Activated gamma-delta T cell treated with anti-CD3 and anti-CD28 coated beads, Interleukin-2, amount 50 U/mL, for 16 hours (primary cell): ENCODE results near the gene CCDC150.
"Not testable (repeated sequence)": the region's sequence is repeated elsewhere in the genome, so short reads cannot be mapped to it uniquely, and the experiment has no call there.

ENCODE experiments used
- DNase-seq: peaks from one replicate; pipeline ENCODE4 v3.0.0-alpha.2; 2020; ENCODE audit warnings: low read depth

Gene CCDC150

GRCh38 chr2:196712867-196713266, 73.4 kb downstream of the CCDC150 start:
- DNase-seq, result no peak

GRCh38 chr2:196718419-196719109, 79.0 kb downstream of the CCDC150 start:
- no peak for DNase-seq

GRCh38 chr2:196719110-196719872, 79.8 kb downstream of the CCDC150 start:
- no peak for DNase-seq

DNA sequence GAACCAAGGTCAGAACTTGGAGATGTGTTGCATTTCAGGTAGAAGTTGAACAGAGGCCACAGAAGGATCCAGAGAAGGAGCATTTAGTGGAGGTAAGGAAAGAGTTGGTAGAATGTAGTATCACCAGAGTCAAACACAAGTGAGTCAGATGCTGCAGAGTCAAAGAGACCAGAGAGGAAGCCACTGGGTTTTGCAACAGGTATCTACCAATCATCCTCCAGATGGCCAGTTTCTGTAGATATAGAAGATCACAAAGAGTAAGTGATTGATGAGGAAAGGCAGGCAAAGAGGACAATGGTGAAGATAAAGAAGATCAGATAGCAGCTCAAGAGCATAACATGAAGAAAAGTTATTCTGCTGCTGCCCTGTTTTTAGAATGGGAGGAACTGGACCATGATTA, 84.1 kb downstream of the CCDC150 start:
- DNase-seq, result no peak

GRCh38 chr2:196725218-196725617, 85.7 kb downstream of the CCDC150 start:
- DNase-seq, result no peak

DNA sequence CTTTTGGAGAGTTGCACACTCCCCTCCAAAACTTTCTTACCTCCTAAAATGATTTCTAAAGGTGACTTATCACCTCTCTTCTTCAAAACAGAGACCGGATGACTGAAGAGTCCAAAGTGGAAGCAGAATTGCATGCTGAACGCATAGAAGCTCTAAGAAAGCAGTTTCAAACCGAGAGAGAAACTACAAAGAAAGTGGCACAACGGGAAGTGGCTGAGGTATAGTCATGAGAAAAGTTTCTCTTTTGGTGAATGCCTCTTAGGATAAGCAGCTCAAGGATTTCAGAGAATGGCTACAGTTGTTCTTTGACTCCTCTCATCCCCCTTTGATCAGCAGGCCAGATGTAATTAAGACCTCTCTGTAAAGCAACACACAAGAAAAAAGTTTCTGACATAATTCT, 86.4 kb downstream of the CCDC150 start:
- no peak for DNase-seq

GRCh38 chr2:196729418-196729817, 89.9 kb downstream of the CCDC150 start:
- no peak for DNase-seq

DNA sequence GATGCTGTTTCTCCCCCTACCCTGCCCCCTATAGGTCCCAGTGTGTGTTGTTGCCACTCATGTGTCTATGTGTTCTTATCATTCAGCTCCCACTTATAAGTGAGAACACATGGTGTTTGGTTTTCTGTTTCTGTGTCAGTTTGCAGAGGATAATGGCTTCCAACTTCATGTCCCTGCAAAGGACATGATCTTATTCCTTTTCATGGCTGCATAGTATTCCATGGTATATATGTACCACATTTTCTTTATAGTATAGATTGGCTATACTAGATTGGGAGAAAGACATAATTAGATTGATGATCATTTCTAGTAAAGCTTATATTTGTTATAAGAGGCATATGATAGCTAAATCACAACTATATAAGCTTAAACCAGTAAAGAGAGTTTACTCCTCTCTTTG, 97.1 kb downstream of the CCDC150 start:
- DNase-seq, result not testable (repeated sequence)

GRCh38 chr2:196737046-196737445, 97.5 kb downstream of the CCDC150 start:
- DNase-seq, result no peak

DNA sequence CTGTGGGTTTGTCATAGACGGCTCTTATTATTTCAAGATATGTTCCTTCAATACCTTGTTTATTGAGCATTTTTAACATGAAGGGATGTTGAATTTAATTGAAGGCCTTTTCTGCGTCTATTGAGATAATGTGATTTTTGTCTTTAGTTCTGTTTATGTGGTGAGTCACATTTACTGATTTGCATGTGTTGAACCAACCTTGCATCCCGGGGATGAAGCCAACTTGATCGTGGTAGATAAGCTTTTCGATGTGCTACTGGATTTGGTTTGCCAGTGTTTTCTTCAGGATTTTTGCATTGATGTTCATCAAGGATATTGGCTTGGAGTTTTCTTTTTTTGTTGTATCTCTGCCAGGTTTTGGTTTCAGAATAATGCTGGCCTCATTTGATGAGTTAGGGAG, 99.5 kb downstream of the CCDC150 start:
- DNase-seq, result no peak

DNA sequence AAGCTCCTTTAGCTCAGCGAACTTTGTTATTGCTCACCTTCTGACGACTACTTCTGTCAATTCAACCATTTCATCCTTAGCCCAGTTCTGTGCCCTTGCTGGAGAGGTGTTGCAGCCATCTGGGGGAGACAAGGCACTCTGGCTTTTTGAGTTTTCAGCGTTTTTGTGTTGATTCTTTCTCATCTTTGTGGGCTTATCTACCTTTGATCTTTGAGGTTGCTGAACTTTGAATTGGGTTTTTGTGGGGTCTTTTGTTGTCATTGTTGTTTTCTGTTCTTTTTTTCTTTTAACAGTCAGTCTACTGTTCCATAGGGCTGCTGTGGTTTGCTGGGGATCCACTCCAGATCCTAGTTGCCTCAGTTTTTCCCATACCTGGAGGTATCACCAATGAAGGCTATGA, 102.7 kb downstream of the CCDC150 start:
- no peak for DNase-seq

DNA sequence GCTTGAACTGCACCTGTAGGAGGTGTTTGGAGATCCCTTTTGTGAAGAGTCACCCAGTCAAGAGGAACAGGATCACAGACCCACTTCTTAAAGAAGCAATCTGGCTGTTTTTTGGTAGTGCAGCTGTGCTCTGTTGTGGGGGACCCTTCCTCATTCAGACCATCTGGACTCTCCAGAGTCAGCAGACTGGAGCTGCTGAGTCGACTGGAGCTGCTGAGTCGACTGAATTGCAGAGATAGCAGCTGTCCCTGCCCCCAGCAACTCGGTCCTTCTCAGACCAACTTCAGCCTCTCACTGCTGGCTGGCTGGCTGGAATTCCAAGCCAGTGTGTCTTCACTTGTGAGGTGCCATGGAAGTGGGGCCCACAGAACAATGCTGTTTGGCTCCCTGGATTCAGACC, 103.2 kb downstream of the CCDC150 start:
- no peak for DNase-seq

- DNase-seq, result no peak
Observed at GRCh38 chr2:196743165-196743564, 103.7 kb downstream of the CCDC150 start.

- no peak for DNase-seq
Observed at GRCh38 chr2:196745711-196746110, 106.2 kb downstream of the CCDC150 start.

- no peak for DNase-seq
Observed at GRCh38 chr2:196747400-196747799, 107.9 kb downstream of the CCDC150 start.

- no peak for DNase-seq
Observed at GRCh38 chr2:196748123-196748522, 108.6 kb downstream of the CCDC150 start.

DNA sequence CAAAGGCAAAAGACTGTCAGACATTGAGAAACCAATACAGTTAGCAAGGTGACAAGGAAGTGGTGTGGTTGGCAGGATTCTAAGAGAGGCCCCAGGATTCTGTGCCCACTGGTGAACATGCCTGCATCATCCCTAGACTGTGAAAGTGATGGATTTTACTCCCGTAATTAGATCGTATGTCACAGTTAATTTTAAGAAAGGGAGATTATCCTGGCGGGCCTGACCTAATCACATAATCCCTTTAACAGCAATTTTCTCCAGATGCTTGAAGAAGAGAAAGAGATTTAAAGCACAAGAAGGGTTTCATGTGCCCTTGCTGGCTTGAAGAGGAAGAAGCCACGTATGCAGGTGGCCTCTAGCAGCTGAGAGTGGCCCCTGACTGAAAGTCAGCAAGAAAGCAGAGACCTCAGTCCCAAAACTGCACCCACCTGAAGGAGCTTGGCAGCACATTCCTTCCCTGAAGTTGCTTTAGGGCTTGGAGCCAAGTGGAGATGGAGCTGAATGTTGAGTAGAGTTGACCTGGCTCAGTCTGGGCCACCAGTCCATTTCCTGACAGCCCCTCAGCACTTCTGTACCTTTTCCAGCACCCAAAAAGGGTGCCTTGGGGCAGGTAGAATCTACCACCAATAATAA, 110.9 kb downstream of the CCDC150 start:
- DNase-seq, result no peak

DNA sequence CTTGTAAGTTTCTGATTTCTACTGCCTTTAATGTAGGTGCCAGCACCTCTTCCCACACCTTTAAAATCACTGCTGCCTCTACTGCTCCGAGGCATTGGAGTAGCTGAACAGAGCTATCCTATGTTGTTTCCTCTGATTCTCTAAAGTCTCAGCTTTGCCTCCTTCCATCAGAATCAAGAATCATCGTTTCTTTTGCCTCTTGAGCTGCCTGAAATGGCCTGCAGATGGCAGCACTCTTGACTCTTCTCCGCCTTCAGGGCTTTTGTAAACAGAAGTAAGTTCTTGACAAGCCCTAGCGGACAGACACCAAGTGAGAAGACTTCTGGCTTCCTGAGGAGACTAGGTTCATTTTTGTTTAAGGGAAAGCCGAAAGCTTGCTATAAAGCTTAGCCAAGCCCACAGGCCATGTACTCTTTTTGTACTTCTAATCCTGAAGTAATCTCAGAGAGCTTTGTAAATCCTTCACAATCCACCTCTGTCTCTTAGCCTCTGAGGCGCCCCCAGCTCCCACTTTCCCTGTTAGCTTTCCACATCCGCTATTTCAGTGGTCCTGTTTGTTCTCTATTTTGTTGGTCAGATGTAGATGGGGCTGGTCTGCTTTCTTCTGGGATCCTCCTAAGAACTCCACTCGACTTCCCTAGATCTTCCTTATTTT, 111.6 kb downstream of the CCDC150 start:
- peak; percentile 37 for DNase-seq

GRCh38 chr2:196758474-196759377, 119.2 kb downstream of the CCDC150 start:
- DNase-seq, result no peak

DNA sequence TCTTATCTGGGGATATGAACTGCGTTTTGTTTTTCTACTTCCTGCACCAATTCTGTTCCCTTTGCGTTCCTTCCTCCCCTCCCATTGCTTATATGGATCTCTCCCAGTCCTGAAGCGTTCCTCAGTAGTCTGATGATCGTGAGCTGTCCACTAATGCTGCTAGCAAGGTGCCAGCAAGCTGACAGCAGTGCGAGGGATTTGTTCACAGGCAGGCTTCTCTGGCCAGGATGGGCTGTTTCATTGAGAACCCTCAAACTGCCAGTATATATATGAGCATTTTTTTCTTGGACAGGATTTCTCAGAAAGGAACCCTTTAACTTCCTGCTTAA, 119.8 kb downstream of the CCDC150 start:
- DNase-seq, result no peak

DNA sequence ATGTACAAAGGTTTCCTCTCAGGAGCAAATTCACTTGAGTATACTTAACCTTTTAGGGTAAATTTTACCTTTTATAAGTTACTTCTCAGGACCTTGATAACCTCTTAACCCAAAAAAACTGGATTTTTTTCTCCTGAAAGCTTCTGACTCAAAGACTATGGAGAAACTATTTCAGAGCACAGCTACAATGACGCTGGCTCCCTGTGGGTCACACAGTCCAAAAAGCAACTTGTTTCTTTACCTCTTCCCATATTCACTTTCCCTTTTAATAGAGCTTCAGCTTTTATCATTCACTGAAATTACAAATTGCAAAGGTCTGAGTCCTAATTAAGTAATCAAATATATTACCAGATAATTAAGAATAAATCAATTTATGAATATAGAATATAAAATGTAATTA, 127.6 kb downstream of the CCDC150 start:
- DNase-seq, result no peak
